IPS-18c (cell line): Measurements from ENCODE around the gene KLF11.
"Not testable (repeated sequence)": the region's sequence is repeated elsewhere in the genome, so short reads cannot be mapped to it uniquely, and the experiment has no call there.

Source experiments
- H3K4me3 ChIP-seq: 2 replicates; pipeline ENCODE4 v1.7.0; 2013; ENCODE audit warnings: low read depth, mild to moderate bottlenecking, low read length, moderate library complexity; ENCODE audit not compliant: insufficient read depth
- H3K9me3 ChIP-seq: one replicate; pipeline ENCODE4 v1.6.1; 2013; ENCODE audit warnings: mild to moderate bottlenecking, low read length, moderate library complexity; ENCODE audit not compliant: control insufficient read depth, insufficient read depth

Gene KLF11

DNA sequence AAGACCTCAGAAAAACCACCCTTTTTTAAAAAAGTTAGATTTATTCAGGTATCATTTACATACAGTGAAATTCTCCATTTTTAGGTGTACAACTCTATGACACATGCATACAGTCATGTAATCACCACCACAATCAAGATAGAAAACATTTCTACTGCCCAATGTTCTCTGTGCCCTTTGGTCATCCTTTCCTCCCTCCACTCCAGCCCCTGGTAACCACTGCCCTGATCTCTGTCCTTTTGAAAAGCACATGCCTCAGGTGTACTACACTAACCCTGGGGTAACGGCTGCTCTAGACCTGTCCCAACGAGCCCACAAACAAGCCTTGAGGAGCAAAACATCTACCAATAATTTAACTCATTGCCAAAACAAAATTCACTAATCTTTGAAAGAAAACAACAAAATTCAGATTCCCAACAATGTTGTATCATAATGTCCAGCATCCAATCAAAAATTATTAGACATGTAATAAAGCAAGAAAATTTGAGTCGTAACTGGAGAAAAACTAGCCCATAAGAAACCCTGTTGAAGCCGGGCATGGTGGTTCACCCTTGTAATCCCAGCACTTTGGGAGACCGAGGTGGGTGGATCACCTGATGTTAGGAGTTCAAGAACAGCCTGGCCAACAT, 25.9 kb upstream of the KLF11 start:
- Histone ChIP-seq H3K9me3 (no peaks in the 10 kb centered on the region), H3K4me3 (no peak overlapping the region)

DNA sequence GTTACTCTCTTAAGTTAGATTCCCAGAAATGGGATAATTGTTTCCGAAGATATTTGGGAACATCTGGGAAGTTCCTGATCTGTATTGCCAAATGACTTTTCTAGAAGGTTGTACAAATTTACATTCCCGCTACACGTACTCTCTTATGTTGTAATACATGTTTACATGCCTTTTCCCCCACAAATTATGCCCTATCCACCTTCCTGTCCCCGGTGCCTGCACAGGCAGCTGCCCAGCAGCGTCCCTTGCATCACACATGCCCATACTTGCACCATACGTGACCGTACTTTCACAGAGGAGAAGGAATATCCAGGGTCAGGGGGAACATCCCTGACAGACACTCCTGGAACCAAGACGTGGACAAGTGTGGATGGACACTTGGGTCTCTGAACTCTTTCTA, 24.2 kb upstream of the KLF11 start:
- no peak overlapping the region for H3K4me3 ChIP-seq
- H3K9me3 ChIP-seq = no peaks in the 10 kb centered on the region

DNA sequence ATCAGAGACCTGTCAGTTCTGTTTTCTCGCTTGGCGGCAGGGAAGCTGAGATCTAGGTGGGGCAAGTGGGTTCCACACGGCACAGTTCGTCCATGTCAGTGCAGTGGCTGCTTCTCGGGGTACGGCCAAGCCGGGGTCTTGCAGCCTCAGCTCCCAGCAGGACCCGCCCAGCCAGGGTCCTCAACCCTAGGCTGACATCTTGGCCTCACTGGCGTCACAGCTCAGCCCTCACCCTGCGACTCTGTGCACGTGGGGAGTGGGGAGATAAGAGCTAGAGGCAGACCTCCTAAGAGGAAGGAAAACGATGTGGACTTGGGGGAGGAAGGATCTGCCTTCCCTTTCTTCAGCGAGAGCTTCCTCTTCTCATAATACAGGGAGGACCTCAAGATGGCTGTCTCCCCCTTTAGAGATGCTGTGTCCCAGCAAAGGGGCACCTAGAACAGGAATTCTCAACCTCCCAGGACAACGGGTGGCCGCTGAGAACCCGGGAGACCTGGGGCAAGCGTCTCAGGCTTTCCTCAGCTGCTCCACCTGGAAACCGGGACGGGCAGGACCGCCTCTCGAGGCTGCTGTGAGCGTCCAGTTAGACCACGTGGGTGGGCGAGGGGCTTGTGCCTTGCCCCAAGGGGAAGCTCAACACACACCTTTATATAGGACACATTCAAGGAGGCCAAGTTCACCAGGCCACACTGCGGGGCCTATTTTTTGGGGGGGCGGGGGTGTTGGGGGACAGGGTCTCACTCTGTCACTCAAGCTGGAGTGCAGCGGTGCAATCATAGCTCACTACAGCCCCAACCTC, 23.5 kb upstream of the KLF11 start:
- no peaks in the 10 kb centered on the region for H3K9me3 ChIP-seq
- H3K4me3 ChIP-seq = no peak overlapping the region

DNA sequence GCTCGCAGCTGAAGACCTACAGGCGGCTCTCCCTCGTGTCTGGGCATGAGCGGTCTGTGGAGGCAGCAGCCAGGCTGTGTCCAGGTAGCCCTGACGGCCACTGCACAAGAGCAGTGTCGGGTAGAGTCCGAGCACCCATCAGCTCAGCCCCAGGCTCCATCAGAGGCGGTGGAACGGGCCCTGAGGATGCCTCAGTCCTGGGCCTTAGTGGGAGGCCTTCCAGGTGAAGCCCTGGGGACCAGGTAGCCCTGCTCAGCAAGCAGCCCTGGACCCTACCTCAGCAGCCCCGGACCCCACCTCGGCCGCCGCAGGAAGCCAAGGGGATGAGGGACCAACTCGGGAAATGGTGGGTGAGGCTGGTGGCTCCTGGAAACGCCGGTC, 21.3 kb upstream of the KLF11 start:
- H3K4me3 ChIP-seq = no peak overlapping the region
- no peaks in the 10 kb centered on the region for H3K9me3 ChIP-seq

DNA sequence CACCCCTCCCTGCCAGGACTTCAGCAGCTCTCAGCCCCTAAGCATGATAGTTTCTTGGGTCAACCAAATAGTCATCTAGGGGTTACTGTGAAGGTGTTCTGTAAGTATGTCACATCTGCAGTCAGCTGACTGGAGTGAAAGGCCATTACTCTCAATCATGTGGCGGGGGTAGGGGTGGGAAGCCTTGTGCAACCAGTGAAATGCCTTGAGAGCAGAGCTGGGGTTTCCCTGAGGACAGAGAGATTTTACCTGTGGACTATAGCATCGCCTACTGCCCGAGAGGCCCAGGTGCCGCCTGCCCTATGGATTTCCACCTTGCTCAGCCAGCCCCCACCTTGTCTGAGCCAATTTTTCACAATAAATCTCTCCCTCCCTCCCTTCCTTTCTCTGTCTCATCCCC, 20.9 kb upstream of the KLF11 start:
- no peaks in the 10 kb centered on the region for H3K9me3 ChIP-seq

DNA sequence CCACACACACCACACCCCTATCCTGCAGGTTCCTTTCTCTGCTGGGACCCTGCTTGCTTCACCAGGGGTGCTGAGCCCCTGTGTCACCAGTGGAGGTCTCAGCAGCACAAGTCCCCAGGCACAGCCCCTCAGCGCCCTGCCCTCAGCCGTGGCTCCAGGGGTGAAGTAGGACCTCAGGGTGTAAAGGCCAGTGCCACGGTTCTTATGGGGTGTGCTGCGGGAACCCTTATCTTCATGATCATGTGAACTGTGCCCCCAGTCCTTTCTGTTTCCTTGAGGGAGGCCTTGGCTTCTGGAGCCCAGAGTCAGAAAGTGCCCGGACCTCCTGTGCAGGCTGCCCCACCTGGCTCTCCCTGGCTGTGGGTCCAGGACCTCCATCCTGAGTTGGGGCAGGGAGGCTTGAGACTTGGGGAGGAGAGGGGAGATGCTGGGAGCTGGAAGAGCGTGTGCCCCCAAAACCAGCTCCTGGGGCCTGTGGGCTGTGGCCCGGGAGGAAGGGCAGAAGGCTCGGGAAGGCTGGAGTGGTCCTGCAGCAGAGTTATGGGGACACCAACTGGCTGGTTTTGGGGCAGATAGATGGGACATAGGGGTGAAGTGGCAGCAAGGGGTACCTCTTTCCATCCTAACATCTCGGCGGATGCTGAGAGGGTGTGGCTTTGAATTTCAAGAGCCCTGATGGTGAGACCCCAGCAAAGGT, 20.2 kb upstream of the KLF11 start:
- Histone ChIP-seq H3K9me3 (no peaks in the 10 kb centered on the region), H3K4me3 (no peak overlapping the region)

More for the DNA sequence above, 20.9 kb upstream of the KLF11 start:
- no peak overlapping the region for H3K4me3 ChIP-seq

DNA sequence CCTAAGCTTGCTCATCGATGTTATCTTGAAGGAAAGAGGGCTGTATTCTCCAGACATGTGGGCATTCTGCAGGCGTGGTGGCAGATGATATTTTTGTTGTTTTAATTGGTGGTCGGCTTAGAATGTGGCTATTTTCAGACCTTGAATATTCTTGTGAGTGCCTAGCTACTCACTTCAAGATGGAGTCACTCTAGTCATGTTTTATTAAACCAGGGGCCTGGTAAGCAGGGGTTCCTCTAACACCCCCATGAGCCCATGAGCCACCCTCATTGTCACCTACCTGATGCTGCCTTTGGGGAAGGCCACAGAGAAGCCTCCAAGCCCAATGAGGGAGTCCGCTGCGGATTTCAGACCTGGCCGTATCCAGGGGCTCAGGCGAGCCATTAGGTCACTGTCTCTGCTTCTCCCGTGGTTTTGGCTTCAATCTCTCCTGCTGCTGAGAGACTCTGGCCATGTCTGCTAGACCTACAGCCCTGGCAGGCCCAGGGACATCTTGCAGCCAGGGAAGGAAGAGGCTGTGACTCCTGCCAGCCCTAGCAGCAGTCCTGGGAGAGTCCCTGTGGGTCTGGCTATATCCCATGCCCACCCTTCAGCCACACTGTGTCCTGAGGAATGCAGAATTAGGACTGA, 16.3 kb upstream of the KLF11 start:
- Histone ChIP-seq H3K9me3 (no peaks in the 10 kb centered on the region), H3K4me3 (no peak overlapping the region)

DNA sequence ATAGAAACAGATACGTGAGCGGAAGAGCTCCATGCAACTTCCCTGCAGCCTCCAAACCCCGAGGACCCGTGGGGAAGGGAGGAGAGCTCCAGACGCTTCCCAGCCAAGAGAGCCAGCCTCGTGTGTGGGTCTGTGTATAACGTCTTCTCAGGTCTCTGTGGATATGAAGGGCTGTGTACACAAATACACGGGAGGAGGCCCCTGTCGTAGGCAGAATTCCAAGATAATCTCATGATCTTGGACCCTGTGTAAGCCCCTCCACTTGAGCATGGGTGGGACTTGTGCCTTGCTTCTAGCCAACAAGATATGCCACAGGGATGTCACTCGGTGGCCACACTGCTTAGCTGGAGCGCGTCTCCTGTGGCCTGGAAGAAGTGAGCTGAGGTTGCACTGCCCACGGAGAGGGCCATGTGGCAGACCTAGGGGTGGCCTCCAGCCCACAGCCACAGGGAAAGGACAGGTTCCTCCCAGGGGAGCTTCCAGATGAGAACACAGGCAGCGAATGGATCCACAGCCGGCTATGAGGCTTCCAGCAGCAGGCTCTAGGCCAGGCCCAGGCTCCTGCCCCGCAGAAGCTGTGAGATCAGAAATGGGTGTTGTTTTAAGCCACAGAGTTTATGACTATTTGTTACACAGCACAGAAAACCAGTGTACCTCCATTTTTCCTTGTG, 15.6 kb upstream of the KLF11 start:
- H3K4me3 ChIP-seq = no peak overlapping the region
- H3K9me3 ChIP-seq = no peaks in the 10 kb centered on the region

DNA sequence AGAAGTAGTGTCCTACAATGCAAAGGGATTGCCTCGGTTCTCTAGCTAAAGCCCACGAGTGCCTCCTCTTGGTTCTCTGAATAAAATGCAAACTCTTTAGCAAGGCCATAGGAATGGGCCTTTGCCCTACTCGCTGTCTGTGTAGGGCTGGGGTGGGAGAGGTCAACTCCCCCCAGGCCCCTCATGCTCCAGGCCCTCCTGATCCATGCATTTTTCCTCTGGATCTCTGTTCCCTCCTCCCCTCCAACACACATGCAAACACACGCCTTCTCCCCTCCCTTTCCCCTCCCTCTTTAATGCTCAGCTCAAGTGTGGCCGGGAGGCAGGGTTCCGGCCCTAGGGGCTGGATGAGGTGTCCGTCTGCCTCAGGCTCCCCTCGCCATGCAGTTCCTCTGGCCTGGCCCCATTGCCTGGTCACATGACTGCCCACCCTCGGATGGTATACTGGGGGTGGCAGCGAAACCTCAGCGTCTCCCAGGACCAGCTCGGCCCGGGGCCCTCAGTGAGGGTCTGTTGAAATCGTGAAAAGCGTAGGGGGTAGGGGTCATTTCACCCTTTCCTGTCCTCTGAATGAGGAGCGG, 14.9 kb upstream of the KLF11 start:
- no peak overlapping the region for H3K4me3 ChIP-seq
- H3K9me3 ChIP-seq = no peaks in the 10 kb centered on the region

DNA sequence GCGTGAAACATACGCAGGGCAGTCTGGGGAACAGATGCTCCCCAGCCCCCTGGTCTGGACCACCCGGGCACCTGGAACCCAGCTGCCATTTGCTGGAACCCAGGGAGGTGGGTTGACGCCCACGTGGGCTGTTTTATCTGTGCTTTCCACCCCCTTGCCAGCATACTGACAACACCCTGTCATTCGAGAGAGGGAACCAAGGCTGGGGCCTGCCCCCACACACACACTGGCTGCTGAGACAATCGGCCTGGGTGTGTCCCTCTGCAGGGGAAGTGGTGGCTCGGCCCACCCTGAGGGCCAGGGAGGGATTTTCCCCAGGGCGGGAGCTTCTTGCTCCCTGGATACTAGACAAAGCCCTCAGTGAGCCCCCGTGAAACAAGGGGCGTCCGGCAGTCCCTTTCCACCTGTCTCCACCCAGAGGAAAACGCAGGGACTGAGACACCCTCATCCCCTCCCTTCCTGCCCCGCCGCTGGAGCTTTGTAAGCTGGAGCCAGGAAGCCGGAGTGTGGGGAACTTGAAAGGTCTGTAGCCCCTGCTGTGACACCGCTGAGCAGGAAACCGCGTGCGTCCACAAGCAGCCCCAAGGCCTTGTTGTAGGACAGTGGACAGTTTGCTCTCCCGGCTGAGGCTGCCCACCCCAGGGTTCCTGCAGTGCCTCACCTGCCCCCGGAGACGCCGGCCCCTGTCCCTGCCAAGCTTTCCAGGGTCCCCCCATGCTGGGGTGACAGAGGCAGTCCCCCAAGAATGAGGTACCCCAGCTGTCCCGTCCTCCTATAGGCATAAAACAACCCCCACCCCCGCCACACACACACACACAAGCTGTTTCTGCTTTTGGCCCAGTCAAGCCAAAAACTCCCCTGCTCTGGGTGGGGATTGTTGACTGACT, 14.1 kb upstream of the KLF11 start:
- peak overlapping the region; percentile 20; the same call in 1 of the 2 replicates for H3K4me3 ChIP-seq
- no peaks in the 10 kb centered on the region for H3K9me3 ChIP-seq

DNA sequence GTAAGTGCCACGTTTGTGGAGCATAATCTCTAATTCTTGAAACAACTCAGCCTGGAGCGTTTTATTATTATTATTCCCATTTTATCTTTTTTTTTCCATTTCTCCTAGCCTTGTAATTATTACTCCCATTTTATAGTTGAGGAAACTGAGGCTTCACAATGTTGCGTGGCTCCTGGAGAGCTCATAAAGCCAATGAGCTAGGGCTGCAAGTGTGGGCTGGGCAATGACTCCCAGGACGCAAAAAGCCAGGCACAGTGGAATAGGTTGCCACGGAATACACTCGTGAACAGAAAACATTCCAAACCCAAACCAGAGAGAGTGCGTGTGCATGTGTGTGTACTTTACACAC, 13.5 kb upstream of the KLF11 start:
- Histone ChIP-seq H3K9me3 (no peaks in the 10 kb centered on the region), H3K4me3 (no peak overlapping the region)

DNA sequence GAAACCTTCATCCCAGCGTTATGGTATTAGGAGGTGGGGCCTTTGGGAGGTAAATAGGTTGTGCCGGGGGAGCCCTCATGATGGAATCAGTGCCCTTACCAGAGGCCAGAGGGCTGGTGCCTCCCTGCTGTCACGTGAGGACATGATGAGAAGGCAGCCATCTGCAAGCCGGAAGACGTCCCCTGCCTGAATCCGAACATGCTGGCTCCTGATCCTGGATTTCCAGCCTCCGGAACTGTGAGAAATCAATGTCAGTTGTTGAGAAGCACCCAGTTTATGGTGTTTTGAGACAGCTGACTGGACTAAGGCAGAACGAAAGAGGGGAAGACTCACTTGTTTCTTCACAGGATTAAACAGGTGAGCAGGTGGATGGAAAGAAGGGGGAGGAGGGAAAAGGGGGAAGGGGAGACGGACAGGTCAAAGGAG, 13.0 kb upstream of the KLF11 start:
- no peak overlapping the region for H3K4me3 ChIP-seq

DNA sequence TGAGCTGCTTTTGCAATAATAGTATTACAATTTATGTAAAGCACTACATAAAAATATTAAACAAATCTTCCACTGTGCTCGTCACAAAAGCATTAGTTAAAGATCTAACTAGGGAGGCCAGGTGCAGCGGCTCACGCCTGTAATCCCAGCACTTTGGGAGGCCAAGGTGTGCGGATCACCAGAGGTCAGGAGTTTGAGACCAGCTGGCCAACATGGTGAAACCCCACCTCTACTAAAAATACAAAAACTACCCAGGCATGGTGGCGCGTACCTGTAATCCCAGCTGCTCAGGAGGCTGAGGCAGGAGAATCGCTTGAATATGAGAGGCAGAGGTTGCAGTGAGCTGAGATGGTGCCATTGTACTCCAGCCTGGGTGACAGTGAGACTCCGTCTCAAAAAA, 12.6 kb upstream of the KLF11 start:
- not testable (repeated sequence) for H3K9me3 ChIP-seq

More for the DNA sequence above, 13.0 kb upstream of the KLF11 start:
- H3K9me3 ChIP-seq = no peaks in the 10 kb centered on the region

DNA sequence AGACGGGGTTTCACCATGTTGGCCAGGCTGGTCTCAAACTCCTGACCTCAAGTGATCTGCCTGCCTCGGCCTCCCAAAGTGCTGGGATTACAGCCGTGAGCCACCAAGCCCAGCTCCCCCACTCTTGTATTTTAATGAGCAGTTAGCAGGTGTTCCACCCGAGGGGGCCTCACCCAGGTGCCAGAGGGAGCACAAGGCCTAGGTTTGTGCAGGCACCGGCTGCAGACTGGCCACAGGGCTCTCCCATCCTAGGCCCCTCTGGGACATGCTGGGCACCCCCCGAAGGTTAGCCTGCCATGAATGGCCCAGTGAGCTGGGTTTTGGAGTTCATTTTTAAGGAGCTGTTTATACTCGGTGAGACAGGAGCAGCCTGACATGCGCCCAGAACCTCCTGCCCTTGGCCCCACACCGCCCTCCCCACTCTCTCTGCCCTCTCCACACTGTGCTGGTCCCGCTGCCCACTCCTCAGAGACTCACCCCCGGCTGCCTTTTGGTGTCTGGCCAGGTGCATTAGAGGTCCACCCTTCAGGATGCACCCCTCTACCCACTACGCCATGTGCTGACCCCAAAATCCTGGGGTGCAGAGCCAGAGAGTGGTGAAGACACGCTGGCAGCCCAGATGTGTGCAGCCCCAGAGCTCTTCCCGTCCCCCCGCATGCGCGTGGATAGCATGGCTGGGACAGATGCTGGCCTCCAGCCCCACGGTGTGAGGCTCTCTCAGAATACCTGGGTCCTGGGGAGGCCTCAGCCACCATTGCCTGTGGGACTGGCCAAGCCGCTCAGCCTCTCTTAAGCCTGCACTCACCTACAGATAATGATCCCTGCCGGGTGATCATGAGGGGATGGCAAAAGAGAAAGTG, 11.2 kb upstream of the KLF11 start:
- Histone ChIP-seq H3K9me3 (no peaks in the 10 kb centered on the region), H3K4me3 (no peak overlapping the region)

More for the DNA sequence above, 12.6 kb upstream of the KLF11 start:
- H3K4me3 ChIP-seq = not testable (repeated sequence)

DNA sequence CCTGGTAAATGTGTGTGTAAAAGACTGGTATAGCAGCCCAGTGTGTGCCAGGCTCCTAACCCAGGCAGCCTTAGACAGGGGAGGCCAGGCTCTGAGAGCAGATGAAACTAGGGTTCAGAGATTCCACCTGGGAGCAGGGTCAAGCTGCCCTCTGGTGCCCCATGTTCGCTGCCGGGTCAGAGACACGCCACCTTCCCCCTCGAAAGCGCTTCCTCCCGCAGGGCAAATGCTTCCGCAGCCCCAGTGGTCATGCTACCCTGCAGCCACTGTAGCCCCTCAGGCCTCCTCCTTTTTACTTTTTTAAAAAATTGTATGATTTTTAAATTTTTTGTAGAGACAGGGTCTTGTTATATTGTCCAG, 10.6 kb upstream of the KLF11 start:
- no peak overlapping the region for H3K4me3 ChIP-seq
- no peaks in the 10 kb centered on the region for H3K9me3 ChIP-seq
